IMR-90 (cell line): ENCODE measurements around the gene CIRBP. TPM values are rescaled to one million over a fixed set of nuclear protein-coding genes. Genes with fewer than 3 reads are reported as not detected.

ENCODE experiments used
- ATAC-seq: fragments of 200-7000 bp; cut with Tn5 transposase; 2 replicates; pipeline ENCODE4 v1.9.1; 2020; ENCODE audit warnings: low read depth, mild to moderate bottlenecking, moderate library complexity
- BruUV-seq: library from RNA; stranded (reverse); fragments of 400-500 nt; replicated peaks from 2 replicates; lab custom pipeline; 2021; lab: Mats Ljungman, UMichigan
- CTCF ChIA-PET: fragments of 300-600 bp; formaldehyde crosslinking; extraction: SDS; loops from one replicate; lab custom pipeline; 2021; ENCODE audit warnings: antibody characterized with exemption; lab: Yijun Ruan, JAX
- POLR2A ChIA-PET: fragments of 300-600 bp; sonication (Branson Sonifier 250); formaldehyde crosslinking; loops from one replicate; lab custom pipeline; 2022; ENCODE audit warnings: antibody characterized with exemption; ENCODE audit not compliant: unreplicated experiment; lab: Charles Lee
- DNase-seq: peaks from one replicate; pipeline ENCODE4 v3.0.0; 2013
- H2AFZ ChIP-seq: replicated peaks from 2 replicates; pipeline ENCODE3; 2013; ENCODE audit warnings: low read length, mild to moderate bottlenecking; ENCODE audit not compliant: poor library complexity
- H2AK5ac ChIP-seq: 2 replicates; pipeline ENCODE4 v1.6.1; 2013; ENCODE audit warnings: low read depth, low read length, inconsistent platforms
- H2AK9ac ChIP-seq: replicated peaks from 2 replicates; pipeline ENCODE3; 2013; ENCODE audit warnings: mild to moderate bottlenecking, low read depth, low read length, moderate library complexity; ENCODE audit not compliant: poor library complexity
- H2BK120ac ChIP-seq: 2 replicates; pipeline ENCODE4 v1.6.1; 2013; ENCODE audit warnings: low read depth, low read length, inconsistent platforms
- H2BK15ac ChIP-seq: 3 replicates; pipeline ENCODE4 v1.6.1; 2013; ENCODE audit warnings: low read depth, low read length, inconsistent platforms
- H2BK20ac ChIP-seq: 2 replicates; pipeline ENCODE4 v1.6.1; 2013; ENCODE audit warnings: low read depth, mild to moderate bottlenecking, inconsistent platforms, low read length, moderate library complexity
- H2BK5ac ChIP-seq: 2 replicates; pipeline ENCODE4 v1.6.1; 2013; ENCODE audit warnings: mild to moderate bottlenecking, low read depth, low read length, inconsistent platforms; ENCODE audit not compliant: poor library complexity, severe bottlenecking
- H3K14ac ChIP-seq: replicated peaks from 2 replicates; pipeline ENCODE4 v1.6.1; 2013; ENCODE audit warnings: low read depth, low read length, inconsistent platforms
- H3K18ac ChIP-seq: 2 replicates; pipeline ENCODE4 v1.6.1; 2013; ENCODE audit warnings: low read depth, low read length, control low read depth
- H3K23ac ChIP-seq: 2 replicates; pipeline ENCODE4 v1.6.1; 2013; ENCODE audit warnings: low read depth, low read length, inconsistent platforms
- H3K27ac ChIP-seq: 2 replicates; pipeline ENCODE4 v1.5.1; 2013; ENCODE audit warnings: mild to moderate bottlenecking, control low read depth, low read length; ENCODE audit not compliant: insufficient read depth
- H3K27me3 ChIP-seq: 2 replicates; pipeline ENCODE4 v1.6.1; 2013; ENCODE audit warnings: low read length; ENCODE audit not compliant: control insufficient read depth, insufficient read depth
- H3K36me3 ChIP-seq: 2 replicates; pipeline ENCODE4 v1.6.1; 2013; ENCODE audit warnings: low read length, mixed read lengths; ENCODE audit not compliant: control insufficient read depth, insufficient read depth
- H3K4ac ChIP-seq: 2 replicates; pipeline ENCODE4 v1.6.1; 2013; ENCODE audit warnings: low read depth, low read length, inconsistent platforms
- H3K4me1 ChIP-seq: 2 replicates; pipeline ENCODE4 v1.6.1; 2013; ENCODE audit warnings: low read length, mixed read lengths; ENCODE audit not compliant: control insufficient read depth, insufficient read depth
- H3K4me2 ChIP-seq: 2 replicates; pipeline ENCODE4 v1.6.1; 2013; ENCODE audit warnings: low read depth, mild to moderate bottlenecking, control low read depth, low read length, moderate library complexity
- H3K4me3 ChIP-seq: 2 replicates; pipeline ENCODE4 v1.5.1; 2013; ENCODE audit warnings: low read depth, mild to moderate bottlenecking, control low read depth, low read length, moderate library complexity; ENCODE audit not compliant: insufficient read depth
- H3K56ac ChIP-seq: 2 replicates; pipeline ENCODE4 v1.6.1; 2013; ENCODE audit warnings: low read length, inconsistent platforms; ENCODE audit not compliant: insufficient read depth; ENCODE audit errors: extremely low read depth
- H3K79me1 ChIP-seq, 2 experiments: 2 replicates each; pipeline ENCODE4 v1.6.1; 2013; ENCODE audit warnings: low read length in 2 of 2, inconsistent platforms in 1 of 2, low read depth in 1 of 2
- H3K9ac ChIP-seq: 2 replicates; pipeline ENCODE4 v1.6.1; 2013; ENCODE audit warnings: low read depth, low read length, control low read depth
- H3K9me1 ChIP-seq: 2 replicates; pipeline ENCODE4 v1.6.1; 2013; ENCODE audit warnings: low read length, inconsistent platforms; ENCODE audit not compliant: insufficient read depth
- H3K9me3 ChIP-seq: 2 replicates; pipeline ENCODE4 v1.6.1; 2013; ENCODE audit warnings: low read length; ENCODE audit not compliant: control insufficient read depth, insufficient read depth
- H4K20me1 ChIP-seq: 2 replicates; pipeline ENCODE4 v1.6.1; 2013; ENCODE audit warnings: low read length, inconsistent platforms; ENCODE audit not compliant: insufficient read depth
- H4K5ac ChIP-seq: 2 replicates; pipeline ENCODE4 v1.6.1; 2013; ENCODE audit warnings: mild to moderate bottlenecking, low read depth, low read length, control low read depth
- H4K8ac ChIP-seq, 2 experiments: 2 replicates each; pipeline ENCODE4 v1.6.1; 2013; ENCODE audit warnings: low read depth in 2 of 2, low read length in 2 of 2, control low read depth in 1 of 2, inconsistent platforms in 1 of 2
- H4K91ac ChIP-seq: 2 replicates; pipeline ENCODE4 v1.6.1; 2013; ENCODE audit warnings: low read depth, low read length, inconsistent platforms; ENCODE audit not compliant: insufficient read depth
- BHLHE40 ChIP-seq: fragments of 150-350 bp; IDR thresholded peaks from 2 replicates; pipeline ENCODE4 v1.6.1; 2016; ENCODE audit warnings: mild to moderate bottlenecking, low read depth, low read length
- CEBPB ChIP-seq: IDR thresholded peaks from 2 replicates; pipeline ENCODE4 v1.6.1; 2012; ENCODE audit warnings: low read depth, low read length, improper control_type of control experiment
- CHD1 ChIP-seq: IDR thresholded peaks from 2 replicates; pipeline ENCODE4 v1.6.1; 2012; ENCODE audit warnings: low read depth, low read length, improper control_type of control experiment
- CTCF ChIP-seq: conservative IDR thresholded peaks from 2 replicates; pipeline ENCODE4 v1.5.1; 2012; ENCODE audit warnings: mild to moderate bottlenecking, low read depth, low read length, improper control_type of control experiment
- ELK1 ChIP-seq: fragments of 150-350 bp; IDR thresholded peaks from 2 replicates; pipeline ENCODE4 v1.6.1; 2016; ENCODE audit warnings: low read depth, mild to moderate bottlenecking, low read length, moderate library complexity, borderline replicate concordance
- FOS ChIP-seq: fragments of 150-350 bp; IDR thresholded peaks from 2 replicates; pipeline ENCODE4 v1.6.1; 2016; ENCODE audit warnings: low read depth, low read length
- MAFK ChIP-seq: IDR thresholded peaks from 2 replicates; pipeline ENCODE4 v1.6.1; 2012; ENCODE audit warnings: low read depth, low read length, improper control_type of control experiment
- MAZ ChIP-seq: IDR thresholded peaks from 2 replicates; pipeline ENCODE4 v1.6.1; 2012; ENCODE audit warnings: low read depth, mild to moderate bottlenecking, low read length, improper control_type of control experiment, moderate library complexity, borderline replicate concordance
- MXI1 ChIP-seq: IDR thresholded peaks from 2 replicates; pipeline ENCODE4 v1.6.1; 2012; ENCODE audit warnings: low read depth, mild to moderate bottlenecking, low read length, moderate library complexity, borderline replicate concordance
- NFE2L2 ChIP-seq: fragments of 150-350 bp; IDR thresholded peaks from 2 replicates; pipeline ENCODE4 v1.6.1; 2016; ENCODE audit warnings: low read depth, mild to moderate bottlenecking, low read length
- POLR2A ChIP-seq: IDR thresholded peaks from 2 replicates; pipeline ENCODE4 v1.6.1; 2012; ENCODE audit warnings: mild to moderate bottlenecking, low read depth, low read length
- RAD21 ChIP-seq: IDR thresholded peaks from 2 replicates; pipeline ENCODE4 v1.6.1; 2012; ENCODE audit warnings: low read length, improper control_type of control experiment
- RCOR1 ChIP-seq: IDR thresholded peaks from 2 replicates; pipeline ENCODE4 v1.6.1; 2012; ENCODE audit warnings: mild to moderate bottlenecking, low read length, improper control_type of control experiment; ENCODE audit not compliant: insufficient replicate concordance
- RFX5 ChIP-seq: IDR thresholded peaks from 2 replicates; pipeline ENCODE4 v1.8.0; 2012; ENCODE audit warnings: low read depth, mild to moderate bottlenecking, low read length, moderate library complexity
- SMC3 ChIP-seq: fragments of 150-350 bp; IDR thresholded peaks from 2 replicates; pipeline ENCODE4 v1.6.1; 2016; ENCODE audit warnings: low read depth, mild to moderate bottlenecking, antibody characterized with exemption, low read length, moderate library complexity
- USF2 ChIP-seq: fragments of 150-350 bp; IDR thresholded peaks from 2 replicates; pipeline ENCODE4 v1.6.1; 2017; ENCODE audit warnings: mild to moderate bottlenecking, antibody characterized with exemption, low read length, low read depth
- WGBS, 2 experiments: methylation state at CpG; one replicate each; pipeline versions ENCODE4 v1.1.5 to v1.1.7; 2013; ENCODE audit warnings: missing lambda C conversion rate in 2 of 2; ENCODE audit not compliant: insufficient read length in 1 of 2; ENCODE audit errors: extremely low coverage in 2 of 2; 5-methylcytosine and 5-hydroxymethylcytosine counted together
- dilution Hi-C: fragments of 300-500 bp; cut with HindIII; formaldehyde crosslinking; loops from one replicate; pipeline ENCODE4 v1.14.3; 2018; ENCODE audit warnings: low sequenced_read_pairs; ENCODE audit not compliant: unreplicated experiment
- in situ Hi-C: fragments of 300-500 bp; cut with MboI; formaldehyde crosslinking; loops from 3 replicates; pipeline ENCODE4 v1.14.3; 2019; ENCODE audit warnings: low sequenced_read_pairs, inconsistent platforms, mixed read lengths
- intact Hi-C: fragments of 100-400 bp; cut with micrococcal nuclease; formaldehyde crosslinking; loops from 2 replicates; pipeline ENCODE4 v1.10.0; 2022
- polyA plus RNA-seq, 3 experiments: library from polyadenylated mRNA; depleted of rRNA; stranded (reverse); fragments of >200 nt; gene quantifications; 2 replicates each; pipeline ENCODE4 v1.2.3, GENCODE V29; 2012; ENCODE audit warnings: low replicate concordance in 1 of 3
- total RNA-seq: library from RNA; depleted of rRNA; stranded (reverse); fragments of >200 nt; gene quantifications from 2 replicates; pipeline ENCODE4 v1.2.3, GENCODE V29; 2012

CIRBP gene
- total and polyA plus RNA-seq, 2 of the 4 experiments (the other 2 are of a cell fraction): 299 to 542 TPM

GRCh38 chr19:1299801-1300200 is 30.7 kb downstream of the CIRBP start:
- no peak overlapping the region for H2BK5ac ChIP-seq
- no peak overlapping the region for H4K5ac ChIP-seq
- 91% methylated on average over 14 of the region's 34 CpGs; no CpG with 5 or more reads in 1 of the 2 experiments for WGBS, 2 experiments
- no peaks in the 10 kb centered on the region for H3K9me3 ChIP-seq
- ChIA-PET POLR2A (no interaction called here), CTCF (no interaction called here)
- no peaks in the 10 kb centered on the region for H3K79me1 ChIP-seq
- no peak overlapping the region for H3K18ac ChIP-seq
- no peak overlapping the region for H3K4me3 ChIP-seq
- no peak overlapping the region for H2AK9ac ChIP-seq
- H3K9ac ChIP-seq: no peak overlapping the region
- H3K4ac ChIP-seq: no peak overlapping the region
- H3K56ac ChIP-seq: no peak overlapping the region
- intact Hi-C loops (no loop called here), in situ Hi-C loops (no loop called here), dilution Hi-C loops (no loop called here)
- H3K14ac ChIP-seq: no peak overlapping the region
- peaks cover 2% of the 10 kb centered on the region; the same call in 1 of the 2 replicates for H3K27me3 ChIP-seq
- H4K91ac ChIP-seq: no peak overlapping the region
- H2AK5ac ChIP-seq: no peak overlapping the region
- H2BK15ac ChIP-seq: no peak overlapping the region
- TF ChIP-seq USF2 (no peak), RFX5 (no peak), NFE2L2 (no peak), MAFK (no peak), BHLHE40 (no peak), SMC3 (no peak), MXI1 (no peak), RAD21 (no peak), CTCF (no peak), RCOR1 (no peak), FOS (no peak), MAZ (no peak), CHD1 (no peak), CEBPB (no peak), ELK1 (no peak), POLR2A (no peak)
- no peaks in the 10 kb centered on the region for H4K20me1 ChIP-seq
- no peak overlapping the region for H2AFZ ChIP-seq
- DNase-seq (no peak), ATAC-seq (no peak)
- no peak overlapping the region for H4K8ac ChIP-seq
- no peak overlapping the region for H3K23ac ChIP-seq
- H2BK120ac ChIP-seq: no peak overlapping the region
- BruUV-seq: no TSS peak
- no peaks in the 10 kb centered on the region for H3K36me3 ChIP-seq
- H2BK20ac ChIP-seq: no peak overlapping the region
- no peak overlapping the region for H3K4me2 ChIP-seq
- no peak overlapping the region for H3K27ac ChIP-seq
- H3K4me1 ChIP-seq: peaks cover 3% of the 10 kb centered on the region; the same call in 1 of the 2 replicates
- no peaks in the 10 kb centered on the region for H3K9me1 ChIP-seq
